Right atrium auricular region (tissue), 2 donors: ENCODE measurements around the gene GPAT3. TPM values are rescaled to one million over a fixed set of nuclear protein-coding genes. Genes with fewer than 3 reads are reported as not detected.
"Not testable (repeated sequence)": the region's sequence is repeated elsewhere in the genome, so short reads cannot be mapped to it uniquely, and the experiment has no call there.

Source experiments
- DNase-seq: peaks from one replicate; pipeline ENCODE4 v3.0.0-alpha.2; 2019; ENCODE audit warnings: low spot score
- H3K27ac ChIP-seq, 2 donors: fragments of 200-600 bp; sonication (generic); 1 replicate in 1 of 2; 2 replicates in 1 of 2; pipeline ENCODE4 v1.5.1; 2016 to 2019
- H3K27me3 ChIP-seq, 2 donors: fragments of 200-600 bp; sonication (generic); one replicate each; pipeline versions ENCODE4 v1.5.1 to v1.6.0; 2017 to 2019
- H3K36me3 ChIP-seq: fragments of 200-600 bp; sonication (generic); one replicate; pipeline ENCODE4 v1.5.1; 2016
- H3K4me1 ChIP-seq, 2 donors: fragments of 200-600 bp; sonication (generic); one replicate each; pipeline versions ENCODE4 v1.5.1 to v1.6.0; 2017 to 2019
- H3K4me3 ChIP-seq, 2 donors: fragments of 200-600 bp; sonication (generic); 1 replicate in 1 of 2; 2 replicates in 1 of 2; pipeline ENCODE4 v1.5.1; 2017 to 2019; ENCODE audit warnings: mild to moderate bottlenecking in 1 of 2, moderate library complexity in 1 of 2
- H3K9me3 ChIP-seq, 2 donors: fragments of 200-600 bp; sonication (generic); one replicate each; pipeline ENCODE4 v1.5.1; 2019
- total RNA-seq, 2 donors: library from RNA; depleted of rRNA; stranded (reverse); fragments of >200 nt; gene quantifications; one replicate each; pipeline ENCODE4 v1.1.0, GENCODE V29; 2016
- TF ChIP-seq, protein P1 (sequence below), 2 donors: fragments of 200-600 bp; sonication (generic); IDR thresholded peaks; one replicate each; pipeline ENCODE4 v1.5.1; 2019; ENCODE audit warnings: antibody characterized with exemption in 2 of 2

GPAT3 gene
- total RNA-seq, 2 donors from 2014 or later, result 27.7 to 32.5 TPM

DNA sequence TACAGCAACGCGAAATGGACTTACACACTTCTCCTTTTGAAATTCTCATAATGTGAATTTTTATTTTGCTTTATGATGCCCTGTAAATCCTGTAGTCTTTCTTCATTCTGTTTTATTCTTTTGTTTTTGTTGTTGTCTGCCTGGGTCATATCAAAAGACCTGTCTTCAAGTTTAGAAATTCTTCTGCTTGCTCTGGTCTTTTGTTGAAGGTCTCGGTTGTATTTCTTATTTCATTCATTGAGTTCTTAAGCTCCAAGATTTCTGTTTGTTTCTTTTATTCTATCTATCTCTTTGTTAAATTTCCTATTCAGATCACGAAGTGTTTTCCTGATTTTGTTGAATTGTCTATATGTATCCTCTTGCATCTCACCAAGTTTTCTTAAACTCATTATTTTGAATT is 78.1 kb downstream of the GPAT3 start:
- TF ChIP-seq, protein P1, sequence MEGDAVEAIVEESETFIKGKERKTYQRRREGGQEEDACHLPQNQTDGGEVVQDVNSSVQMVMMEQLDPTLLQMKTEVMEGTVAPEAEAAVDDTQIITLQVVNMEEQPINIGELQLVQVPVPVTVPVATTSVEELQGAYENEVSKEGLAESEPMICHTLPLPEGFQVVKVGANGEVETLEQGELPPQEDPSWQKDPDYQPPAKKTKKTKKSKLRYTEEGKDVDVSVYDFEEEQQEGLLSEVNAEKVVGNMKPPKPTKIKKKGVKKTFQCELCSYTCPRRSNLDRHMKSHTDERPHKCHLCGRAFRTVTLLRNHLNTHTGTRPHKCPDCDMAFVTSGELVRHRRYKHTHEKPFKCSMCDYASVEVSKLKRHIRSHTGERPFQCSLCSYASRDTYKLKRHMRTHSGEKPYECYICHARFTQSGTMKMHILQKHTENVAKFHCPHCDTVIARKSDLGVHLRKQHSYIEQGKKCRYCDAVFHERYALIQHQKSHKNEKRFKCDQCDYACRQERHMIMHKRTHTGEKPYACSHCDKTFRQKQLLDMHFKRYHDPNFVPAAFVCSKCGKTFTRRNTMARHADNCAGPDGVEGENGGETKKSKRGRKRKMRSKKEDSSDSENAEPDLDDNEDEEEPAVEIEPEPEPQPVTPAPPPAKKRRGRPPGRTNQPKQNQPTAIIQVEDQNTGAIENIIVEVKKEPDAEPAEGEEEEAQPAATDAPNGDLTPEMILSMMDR (IDR thresholded peaks at IDR 0.05), result no peak

DNA sequence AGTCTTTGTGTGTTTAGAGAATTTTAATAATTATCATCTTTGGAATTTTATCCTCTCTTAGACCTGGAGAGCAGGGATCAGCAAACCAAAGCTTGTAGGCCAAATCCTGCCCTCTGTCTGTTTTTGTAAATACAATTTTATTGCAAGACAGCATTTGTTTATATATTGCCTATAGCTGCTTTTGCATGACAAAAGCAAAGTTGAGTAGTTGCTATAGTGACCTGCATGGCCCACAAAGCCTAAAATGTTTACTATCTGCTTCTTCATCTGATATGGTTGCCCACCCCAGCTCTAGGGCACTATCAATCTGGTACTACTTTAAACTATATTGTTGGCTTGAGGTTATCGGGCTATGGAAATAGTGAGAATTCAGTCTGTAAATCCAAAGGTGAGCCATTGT is 80.3 kb downstream of the GPAT3 start:
- Histone ChIP-seq H3K4me3 (no peak overlapping the region), H3K27ac (no peak overlapping the region), H3K4me1 (peaks cover 0 to 16% of the 10 kb centered on the region in 2 donors), H3K27me3 (no peaks in the 10 kb centered on the region), H3K9me3 (peaks cover 0 to 23% of the 10 kb centered on the region in 2 donors), H3K36me3 (no peaks in the 10 kb centered on the region)
- no peak for DNase-seq
- TF ChIP-seq, protein P1 (IDR thresholded peaks at IDR 0.05), result no peak

More for the DNA sequence above, 78.1 kb downstream of the GPAT3 start:
- Histone ChIP-seq H3K4me3 (no peak overlapping the region), H3K4me1 (peaks cover 0 to 10% of the 10 kb centered on the region in 2 donors), H3K9me3 (peaks cover 0 to 31% of the 10 kb centered on the region in 2 donors), H3K27ac (no peak overlapping the region), H3K36me3 (no peaks in the 10 kb centered on the region), H3K27me3 (no peaks in the 10 kb centered on the region)
- no peak for DNase-seq

DNA sequence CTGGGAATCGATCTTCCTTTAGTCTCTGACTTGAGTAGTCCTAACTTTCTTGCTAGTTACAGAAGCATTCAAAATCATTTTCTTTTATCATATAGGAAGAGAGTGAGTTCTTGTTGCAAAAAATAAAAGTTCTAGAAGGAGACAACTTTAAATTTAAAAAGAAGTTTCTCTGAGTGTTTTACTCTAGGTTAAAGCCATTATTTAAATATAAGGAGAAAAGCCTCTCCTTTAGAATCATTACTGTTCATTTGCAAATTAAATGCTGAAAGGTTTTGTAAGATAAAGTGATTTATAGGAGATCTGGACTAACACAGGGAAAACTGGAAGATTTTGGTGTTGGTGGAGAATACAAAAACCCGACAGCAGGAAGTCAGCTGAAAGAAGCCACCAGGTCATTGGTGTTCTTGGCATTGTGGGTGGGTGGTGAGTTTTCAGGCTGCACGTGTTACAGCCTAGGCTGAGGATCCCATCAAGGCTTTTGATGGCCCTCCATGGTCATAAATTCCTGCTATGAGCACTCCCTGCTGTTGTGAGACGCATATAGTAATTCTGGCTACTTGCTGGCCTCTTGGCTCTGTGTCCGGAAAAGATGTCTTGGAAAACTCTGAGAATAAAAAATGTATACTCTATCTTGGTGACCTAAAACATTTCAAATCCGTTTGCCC is 81.6 kb downstream of the GPAT3 start:
- peaks cover 0 to 32% of the 10 kb centered on the region in 2 donors for H3K9me3 ChIP-seq
- no peaks in the 10 kb centered on the region for H3K27me3 ChIP-seq
- no peak overlapping the region for H3K4me3 ChIP-seq
- H3K27ac ChIP-seq, result peak overlapping the region; percentile 71 to 82
- no peaks in the 10 kb centered on the region for H3K36me3 ChIP-seq
- no peak for DNase-seq
- TF ChIP-seq, protein P1 (IDR thresholded peaks at IDR 0.05), result no peak
- H3K4me1 ChIP-seq, result peaks cover 0 to 16% of the 10 kb centered on the region in 2 donors

DNA sequence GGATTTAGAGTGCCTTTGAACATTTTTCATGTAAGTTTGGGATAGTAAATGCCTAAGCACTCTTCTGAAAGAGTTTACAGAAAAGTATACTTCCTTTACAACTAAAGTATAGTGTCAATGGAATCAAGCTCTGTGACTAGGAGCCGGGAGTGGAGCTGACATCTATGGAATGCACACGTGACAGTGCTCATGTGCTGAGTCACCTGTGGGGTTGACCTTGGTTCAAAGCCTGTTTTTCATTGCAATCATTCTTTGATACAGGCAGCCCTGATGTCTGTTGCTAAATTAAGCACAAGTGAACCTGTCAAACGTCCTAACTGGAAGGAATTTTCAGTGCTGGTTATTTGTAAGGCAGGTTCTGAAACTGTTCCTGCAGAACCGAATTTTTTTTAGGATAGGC is 82.5 kb downstream of the GPAT3 start:
- Histone ChIP-seq H3K27me3 (no peaks in the 10 kb centered on the region), H3K27ac (peak overlapping the region; percentile 71 to 82), H3K9me3 (peaks cover 0 to 26% of the 10 kb centered on the region in 2 donors), H3K4me3 (no peak overlapping the region), H3K36me3 (no peaks in the 10 kb centered on the region), H3K4me1 (peaks cover 0 to 16% of the 10 kb centered on the region in 2 donors)
- no peak for DNase-seq
- TF ChIP-seq, protein P1 (IDR thresholded peaks at IDR 0.05), result no peak

DNA sequence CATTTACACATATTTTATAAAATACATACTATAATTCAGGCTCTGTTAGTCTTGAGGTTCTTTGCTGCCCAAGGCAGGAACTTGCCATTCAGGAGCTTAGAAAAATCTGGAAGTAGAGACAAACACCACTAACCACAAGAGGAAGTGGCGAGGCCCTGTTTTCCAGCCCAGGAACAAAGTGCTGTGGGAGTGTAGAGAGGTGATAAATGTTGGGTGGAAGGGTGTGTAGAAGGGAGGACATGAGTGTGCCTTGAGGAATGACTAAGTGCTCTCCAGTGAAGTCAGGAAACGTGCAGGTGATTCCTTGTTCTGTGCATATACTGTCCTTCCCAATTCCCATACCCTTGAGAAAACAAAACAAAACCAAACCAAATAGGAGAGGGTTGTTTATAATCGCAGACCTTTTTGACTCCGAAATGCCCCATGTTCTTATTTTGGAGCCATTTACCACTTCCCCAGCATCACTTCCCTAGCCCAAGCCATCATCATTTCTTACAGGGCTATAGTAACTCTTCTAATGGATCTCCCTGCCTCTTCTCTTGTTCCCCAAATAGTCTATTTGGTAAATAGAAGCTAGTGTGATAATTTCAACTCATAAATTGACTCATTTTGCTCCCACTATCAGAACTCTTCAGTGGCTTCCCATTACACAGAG is 83.2 kb downstream of the GPAT3 start:
- Histone ChIP-seq H3K4me1 (peaks cover 0 to 16% of the 10 kb centered on the region in 2 donors), H3K9me3 (peaks cover 0 to 20% of the 10 kb centered on the region in 2 donors), H3K4me3 (no peak overlapping the region), H3K27me3 (no peaks in the 10 kb centered on the region), H3K36me3 (no peaks in the 10 kb centered on the region), H3K27ac (peak overlapping the region; percentile 71 to 82)
- TF ChIP-seq, protein P1 (IDR thresholded peaks at IDR 0.05), result no peak
- no peak for DNase-seq

DNA sequence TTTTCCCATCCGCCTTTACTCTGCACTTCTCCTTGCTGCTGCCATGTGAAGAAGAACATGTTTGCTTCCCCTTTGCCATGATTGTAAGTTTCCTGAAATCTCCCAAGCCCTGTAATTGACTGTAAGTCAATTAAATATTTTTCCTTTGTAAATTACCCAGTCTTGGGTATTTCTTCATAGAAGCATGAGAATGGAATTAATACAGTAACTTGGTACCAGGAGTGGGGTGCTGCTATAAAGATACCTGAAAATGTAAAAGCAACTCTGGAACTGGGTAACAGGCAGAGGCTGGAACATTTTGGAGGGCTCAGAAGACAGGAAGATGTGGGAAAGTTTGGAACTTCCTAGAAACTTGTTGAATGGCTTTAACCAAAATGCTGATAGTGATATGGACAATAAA is 86.2 kb downstream of the GPAT3 start:
- H3K36me3 ChIP-seq, H3K4me3 ChIP-seq, H3K27ac ChIP-seq, DNase-seq, H3K27me3 ChIP-seq: not testable (repeated sequence)
- peaks cover 0 to 15% of the 10 kb centered on the region in 2 donors for H3K9me3 ChIP-seq
- H3K4me1 ChIP-seq, result peaks cover 0 to 22% of the 10 kb centered on the region in 2 donors
